Neuronal stem cell (in vitro differentiated cells): ENCODE results near the gene SOHLH2.

Source experiments
- DNase-seq: peaks from one replicate; pipeline ENCODE4 v3.0.0-alpha.2; 2013; ENCODE audit warnings: low spot score
- H2AFZ ChIP-seq: one replicate; pipeline ENCODE4 v1.6.1; 2013; ENCODE audit warnings: mild to moderate bottlenecking, low read length, inconsistent platforms
- H2AK5ac ChIP-seq: 2 replicates; pipeline ENCODE4 v1.6.1; 2013; ENCODE audit warnings: low read depth, mild to moderate bottlenecking, inconsistent platforms, low read length, moderate library complexity, mixed read lengths
- H2BK120ac ChIP-seq: 2 replicates; pipeline ENCODE4 v1.6.1; 2013; ENCODE audit warnings: low read depth, mild to moderate bottlenecking, inconsistent platforms, low read length, moderate library complexity, mixed read lengths
- H2BK12ac ChIP-seq: one replicate; pipeline ENCODE4 v1.6.1; 2013; ENCODE audit warnings: low read length, inconsistent platforms
- H2BK15ac ChIP-seq: 2 replicates; pipeline ENCODE4 v1.6.1; 2013; ENCODE audit warnings: mild to moderate bottlenecking, low read length, inconsistent platforms, mixed read lengths
- H2BK5ac ChIP-seq: one replicate; pipeline ENCODE4 v1.6.1; 2013; ENCODE audit warnings: inconsistent platforms, mild to moderate bottlenecking, low read length, moderate library complexity
- H3K14ac ChIP-seq: one replicate; pipeline ENCODE4 v1.6.1; 2013; ENCODE audit warnings: low read length, inconsistent platforms
- H3K18ac ChIP-seq: 2 replicates; pipeline ENCODE4 v1.6.1; 2013; ENCODE audit warnings: low read length, inconsistent platforms
- H3K23ac ChIP-seq: 2 replicates; pipeline ENCODE4 v1.6.1; 2013; ENCODE audit warnings: low read depth, mild to moderate bottlenecking, mixed read lengths, low read length, inconsistent platforms; ENCODE audit not compliant: poor library complexity
- H3K27ac ChIP-seq: replicated peaks from 3 replicates; pipeline ENCODE4 v1.5.1; 2013; ENCODE audit warnings: low read length, inconsistent platforms
- H3K27me3 ChIP-seq, 3 experiments: 2 replicates each; pipeline ENCODE4 v1.6.1; 2013; ENCODE audit warnings: low read length in 3 of 3, mild to moderate bottlenecking in 2 of 3, inconsistent platforms in 1 of 3, low read depth in 1 of 3, mixed read lengths in 1 of 3, moderate library complexity in 1 of 3; ENCODE audit not compliant: control insufficient read depth in 3 of 3, insufficient read depth in 3 of 3
- H3K36me3 ChIP-seq, 2 donors: replicated peaks in 1 of 2; 2 replicates each; pipeline ENCODE4 v1.6.1; 2013; ENCODE audit warnings: low read length in 2 of 2; ENCODE audit not compliant: control insufficient read depth in 2 of 2, insufficient read depth in 2 of 2
- H3K4ac ChIP-seq: 2 replicates; pipeline ENCODE4 v1.6.1; 2013; ENCODE audit warnings: inconsistent platforms, mild to moderate bottlenecking, low read length, moderate library complexity
- H3K4me1 ChIP-seq, 2 donors: 1 replicate in 1 of 2; 2 replicates in 1 of 2; pipeline ENCODE4 v1.6.1; 2013; ENCODE audit warnings: low read length in 2 of 2, low read depth in 1 of 2; ENCODE audit not compliant: control insufficient read depth in 2 of 2, insufficient read depth in 1 of 2
- H3K4me2 ChIP-seq: one replicate; pipeline ENCODE4 v1.6.1; 2013; ENCODE audit warnings: mild to moderate bottlenecking, low read length, inconsistent platforms; ENCODE audit not compliant: insufficient read depth, poor library complexity, severe bottlenecking
- H3K4me3 ChIP-seq, 2 donors: 2 replicates each; pipeline ENCODE4 v1.5.1; 2013; ENCODE audit warnings: low read length in 2 of 2, mild to moderate bottlenecking in 2 of 2, inconsistent platforms in 1 of 2, moderate library complexity in 1 of 2
- H3K79me1 ChIP-seq: one replicate; pipeline ENCODE4 v1.6.1; 2013; ENCODE audit warnings: low read depth, mild to moderate bottlenecking, inconsistent platforms, low read length, moderate library complexity
- H3K9ac ChIP-seq: one replicate; pipeline ENCODE4 v1.6.1; 2013; ENCODE audit warnings: mild to moderate bottlenecking, low read depth, low read length, inconsistent platforms; ENCODE audit not compliant: poor library complexity
- H3K9me3 ChIP-seq, 2 donors: replicated peaks in 1 of 2; 2 replicates each; pipeline versions ENCODE3 to v1.6.1; 2013; ENCODE audit warnings: low read length in 2 of 2, mild to moderate bottlenecking in 2 of 2, inconsistent platforms in 1 of 2, low read depth in 1 of 2, mixed read lengths in 1 of 2, moderate library complexity in 1 of 2; ENCODE audit not compliant: control insufficient read depth in 2 of 2, insufficient read depth in 1 of 2
- H4K8ac ChIP-seq: one replicate; pipeline ENCODE4 v1.6.1; 2013; ENCODE audit warnings: low read depth, mild to moderate bottlenecking, inconsistent platforms, low read length, moderate library complexity
- H4K91ac ChIP-seq: one replicate; pipeline ENCODE4 v1.6.1; 2013; ENCODE audit warnings: low read length, low read depth, mild to moderate bottlenecking, inconsistent platforms; ENCODE audit not compliant: poor library complexity
- WGBS, 2 donors: extraction: QIAGEN DNeasy Blood & Tissue Kit; methylation state at CpG; one replicate each; pipeline ENCODE4 v1.1.7; 2013; ENCODE audit warnings: missing lambda C conversion rate in 2 of 2, mixed read lengths in 1 of 2; ENCODE audit not compliant: insufficient read length in 2 of 2, insufficient replicate concordance in 1 of 2; ENCODE audit errors: extremely low coverage in 2 of 2; 5-methylcytosine and 5-hydroxymethylcytosine counted together

The SOHLH2 gene

DNA sequence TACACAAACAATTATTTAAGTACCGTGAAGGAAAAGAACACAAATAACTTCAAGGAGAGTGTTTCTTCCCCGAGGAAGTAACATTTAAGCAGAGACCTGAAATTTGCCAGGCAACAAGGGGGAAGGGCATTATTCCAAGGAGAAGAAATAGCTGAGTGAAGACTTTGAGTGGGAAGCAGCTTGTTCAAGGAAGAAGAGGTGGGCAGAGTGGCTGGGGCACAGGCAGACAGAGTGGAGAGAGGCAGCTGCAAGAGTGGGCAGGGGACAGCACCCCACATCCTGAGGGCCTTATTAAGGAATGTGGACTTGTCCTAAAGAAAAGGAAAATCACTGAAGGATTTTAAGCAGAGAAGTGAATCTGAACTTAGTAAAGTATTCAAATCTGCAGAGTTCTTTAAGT is 78.5 kb downstream of the SOHLH2 start:
- no peak overlapping the region for H2BK5ac ChIP-seq
- no peak overlapping the region for H3K14ac ChIP-seq
- peaks cover 3% of the 10 kb centered on the region in 2 donors for H3K4me1 ChIP-seq
- H2BK12ac ChIP-seq, result no peak overlapping the region
- no CpG with 5 or more reads among the region's 2 CpGs for WGBS, 2 donors
- no peak overlapping the region for H4K8ac ChIP-seq
- H2AK5ac ChIP-seq, result no peak overlapping the region
- H2AFZ ChIP-seq, result no peak overlapping the region
- peaks cover 0 to 22% (median 5%) of the 10 kb centered on the region in 3 experiments for H3K27me3 ChIP-seq
- H3K9me3 ChIP-seq, result no peaks in the 10 kb centered on the region
- no peak overlapping the region for H3K4ac ChIP-seq
- H3K4me2 ChIP-seq, result no peak overlapping the region
- no peak overlapping the region for H3K9ac ChIP-seq
- no peak overlapping the region for H2BK15ac ChIP-seq
- no peaks in the 10 kb centered on the region for H3K36me3 ChIP-seq
- no peak overlapping the region for H4K91ac ChIP-seq
- H3K18ac ChIP-seq, result no peak overlapping the region
- no peak for DNase-seq
- no peak overlapping the region for H3K23ac ChIP-seq
- H2BK120ac ChIP-seq, result no peak overlapping the region
- no peak overlapping the region for H3K4me3 ChIP-seq
- no peaks in the 10 kb centered on the region for H3K79me1 ChIP-seq
- no peak overlapping the region for H3K27ac ChIP-seq

DNA sequence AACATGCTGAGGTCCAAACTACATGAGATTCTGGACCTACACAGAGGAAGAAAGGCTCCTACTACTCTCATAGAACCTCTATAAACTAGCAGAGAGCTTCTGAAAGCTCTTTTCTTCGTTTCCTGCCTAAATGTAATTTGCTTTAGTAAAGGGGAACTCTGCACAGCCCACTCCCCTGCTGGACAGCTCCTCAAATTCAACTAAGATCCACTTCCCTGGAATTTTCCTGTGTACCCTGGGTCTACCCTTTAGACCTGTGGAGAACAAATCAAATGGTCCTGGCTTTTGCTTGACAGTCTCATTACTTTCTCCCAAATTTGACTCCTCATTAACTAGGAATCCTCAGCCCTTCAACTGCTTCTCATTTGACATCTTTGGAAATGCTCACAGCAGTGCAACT is 79.7 kb downstream of the SOHLH2 start:
- Histone ChIP-seq H3K9me3 (no peaks in the 10 kb centered on the region), H3K14ac (no peak overlapping the region), H3K36me3 (no peaks in the 10 kb centered on the region), H2BK12ac (no peak overlapping the region), H3K18ac (no peak overlapping the region), H3K79me1 (no peaks in the 10 kb centered on the region), H2BK5ac (no peak overlapping the region), H3K4me2 (no peak overlapping the region), H3K27me3 (peaks cover 0 to 26% (median 12%) of the 10 kb centered on the region in 3 experiments), H3K9ac (no peak overlapping the region), H4K91ac (no peak overlapping the region), H3K4ac (no peak overlapping the region), H3K23ac (no peak overlapping the region), H2AFZ (no peak overlapping the region), H2BK15ac (no peak overlapping the region), H2BK120ac (no peak overlapping the region), H4K8ac (no peak overlapping the region), H2AK5ac (no peak overlapping the region), H3K4me3 (no peak overlapping the region), H3K27ac (no peak overlapping the region), H3K4me1 (peaks cover 4 to 5% of the 10 kb centered on the region in 2 donors)
- DNase-seq, result no peak
- no CpG with 5 or more reads among the region's 1 CpG for WGBS, 2 donors

DNA sequence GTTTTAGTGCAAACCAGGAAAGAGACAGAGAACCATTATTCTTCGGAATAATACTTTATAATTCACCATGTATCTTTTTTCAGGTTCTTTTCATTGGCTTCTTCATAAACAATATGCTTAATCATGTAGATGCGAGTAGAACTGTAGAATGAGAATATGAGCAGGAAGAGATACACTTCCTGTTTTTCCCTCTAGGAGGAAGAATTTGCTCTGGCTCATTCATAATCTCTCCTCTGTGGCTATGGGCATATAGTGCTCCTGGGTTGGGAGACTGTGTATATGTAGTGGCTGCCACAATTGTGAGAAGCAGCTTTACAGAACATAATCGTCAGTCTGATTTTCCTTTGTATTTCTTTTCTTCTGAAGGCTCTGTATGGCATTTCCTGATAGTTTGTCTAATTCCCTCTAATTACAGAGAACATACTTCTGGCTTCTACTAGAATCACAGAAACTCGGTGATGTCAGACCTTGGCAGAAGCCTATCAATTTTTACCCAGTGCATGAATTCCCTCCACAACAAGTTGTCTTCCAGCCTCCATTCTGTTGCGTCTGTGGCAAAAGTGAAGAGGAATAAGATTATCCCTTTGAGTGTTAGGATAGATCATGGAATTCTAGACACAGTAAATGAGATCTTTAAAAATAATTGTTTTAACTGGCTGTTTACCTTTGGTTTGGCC is 80.3 kb downstream of the SOHLH2 start:
- H3K27me3 ChIP-seq, result peaks cover 0 to 29% (median 16%) of the 10 kb centered on the region in 3 experiments
- no peak overlapping the region for H2BK12ac ChIP-seq
- no peak overlapping the region for H3K4me3 ChIP-seq
- H3K36me3 ChIP-seq, result no peaks in the 10 kb centered on the region
- no peak overlapping the region for H3K4ac ChIP-seq
- no peak overlapping the region for H4K8ac ChIP-seq
- H3K79me1 ChIP-seq, result no peaks in the 10 kb centered on the region
- H3K18ac ChIP-seq, result no peak overlapping the region
- no CpG with 5 or more reads among the region's 5 CpGs for WGBS, 2 donors
- H3K9ac ChIP-seq, result no peak overlapping the region
- no peak overlapping the region for H3K27ac ChIP-seq
- no peak overlapping the region for H4K91ac ChIP-seq
- no peak overlapping the region for H3K4me2 ChIP-seq
- H2BK120ac ChIP-seq, result no peak overlapping the region
- H3K9me3 ChIP-seq, result no peaks in the 10 kb centered on the region
- no peak overlapping the region for H3K23ac ChIP-seq
- H3K4me1 ChIP-seq, result peaks cover 4 to 5% of the 10 kb centered on the region in 2 donors
- H2AFZ ChIP-seq, result no peak overlapping the region
- H2BK5ac ChIP-seq, result no peak overlapping the region
- no peak overlapping the region for H2BK15ac ChIP-seq
- no peak overlapping the region for H2AK5ac ChIP-seq
- no peak overlapping the region for H3K14ac ChIP-seq
- no peak for DNase-seq

DNA sequence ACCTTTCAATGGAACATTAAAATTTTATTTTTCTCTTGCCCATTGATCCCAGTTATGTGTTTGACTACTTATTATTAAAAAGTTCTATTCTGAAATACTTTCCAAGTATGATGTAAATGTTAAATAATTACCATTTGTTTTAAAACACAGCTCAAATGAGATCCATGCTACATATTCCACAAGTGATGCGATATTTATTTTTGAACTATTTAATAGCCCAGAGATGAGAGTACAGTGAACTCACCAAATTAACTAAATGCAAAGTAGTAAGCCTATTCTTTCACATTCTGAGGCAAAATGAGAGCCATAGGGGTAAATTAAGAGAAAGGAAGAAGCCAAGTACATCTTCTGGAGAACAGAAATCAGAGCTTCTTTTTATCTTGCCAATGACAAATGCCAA is 82.0 kb downstream of the SOHLH2 start:
- Histone ChIP-seq H3K9me3 (no peaks in the 10 kb centered on the region), H2AFZ (no peak overlapping the region), H3K23ac (no peak overlapping the region), H3K18ac (no peak overlapping the region), H4K91ac (no peak overlapping the region), H2BK120ac (no peak overlapping the region), H4K8ac (no peak overlapping the region), H2AK5ac (no peak overlapping the region), H3K4ac (no peak overlapping the region), H3K9ac (no peak overlapping the region), H2BK5ac (no peak overlapping the region), H3K79me1 (no peaks in the 10 kb centered on the region), H3K14ac (no peak overlapping the region), H3K27me3 (peaks cover 0 to 29% (median 16%) of the 10 kb centered on the region in 3 experiments), H2BK12ac (no peak overlapping the region), H2BK15ac (no peak overlapping the region), H3K4me3 (no peak overlapping the region), H3K27ac (no peak overlapping the region), H3K36me3 (no peaks in the 10 kb centered on the region), H3K4me2 (no peak overlapping the region), H3K4me1 (peaks cover 4 to 5% of the 10 kb centered on the region in 2 donors)
- no peak for DNase-seq
- no CpG with 5 or more reads among the region's 1 CpG for WGBS, 2 donors
